SJSA1 (cell line): ENCODE measurements around the gene MAGED2. TPM values are rescaled to one million over a fixed set of nuclear protein-coding genes. Genes with fewer than 3 reads are reported as not detected.
A peak's percentile ranks its signal among the peaks of the same experiment; 100 is the strongest.

Source experiments
- DNase-seq, 2 experiments: peaks; one replicate each; pipeline ENCODE4 v3.0.0-alpha.2; 2015 to 2020; ENCODE audit warnings: low spot score in 2 of 2, low read depth in 1 of 2
- H3K27ac ChIP-seq: fragments of 250-450 bp; sonication (Bioruptor Pico); 2 replicates; pipeline ENCODE4 v1.5.1; 2020; ENCODE audit warnings: mild to moderate bottlenecking, moderate library complexity
- H3K27me3 ChIP-seq: fragments of 250-450 bp; sonication (Bioruptor Pico); replicated peaks from 2 replicates; pipeline ENCODE4 v1.5.1; 2020; ENCODE audit warnings: mild to moderate bottlenecking, moderate library complexity
- H3K36me3 ChIP-seq: fragments of 250-450 bp; sonication (Bioruptor Pico); 2 replicates; pipeline ENCODE4 v1.5.1; 2020; ENCODE audit warnings: mild to moderate bottlenecking
- H3K4me1 ChIP-seq: fragments of 250-450 bp; sonication (Bioruptor Pico); replicated peaks from 2 replicates; pipeline ENCODE4 v1.6.1; 2021; ENCODE audit warnings: mild to moderate bottlenecking
- H3K4me3 ChIP-seq: fragments of 250-450 bp; sonication (Bioruptor Pico); 2 replicates; pipeline ENCODE4 v1.5.1; 2020; ENCODE audit warnings: mild to moderate bottlenecking
- H3K9me3 ChIP-seq: fragments of 250-450 bp; sonication (Bioruptor Pico); replicated peaks from 2 replicates; pipeline ENCODE4 v1.5.1; 2020; ENCODE audit warnings: mild to moderate bottlenecking
- total RNA-seq: library from RNA; depleted of rRNA; stranded (reverse); fragments of >200 nt; shearing (Covaris generic); gene quantifications from 2 replicates; pipeline ENCODE4 v1.2.3, GENCODE V29; 2014

The MAGED2 gene
- total RNA-seq, 1 experiment from 2014 or later: 179 TPM

GRCh38 chrX:54808109-54808604 lies 612 bp downstream of the MAGED2 start:
- Histone ChIP-seq H3K9me3 (no peaks in the 10 kb centered on the region), H3K4me1 (no peaks in the 10 kb centered on the region), H3K4me3 (peak overlapping the region; percentile 63), H3K27me3 (no peaks in the 10 kb centered on the region), H3K27ac (peak overlapping the region; percentile 54), H3K36me3 (peaks cover 18% of the 10 kb centered on the region)
- peak in 1 of 2 experiments; percentile 60 for DNase-seq

- H3K4me3 ChIP-seq: peak overlapping the region; percentile 63
- DNase-seq: peak; percentile 87 to 93
- no peaks in the 10 kb centered on the region for H3K9me3 ChIP-seq
- H3K36me3 ChIP-seq: peaks cover 24% of the 10 kb centered on the region
- no peaks in the 10 kb centered on the region for H3K27me3 ChIP-seq
- peak overlapping the region; percentile 54 for H3K27ac ChIP-seq
- H3K4me1 ChIP-seq: no peaks in the 10 kb centered on the region
These were observed 1.3 kb downstream of the MAGED2 start for GRCh38 chrX:54808605-54809483.

GRCh38 chrX:54810532-54810931 lies 3.0 kb downstream of the MAGED2 start:
- DNase-seq: no peak
- H3K36me3 ChIP-seq: peaks cover 24% of the 10 kb centered on the region
- H3K4me3 ChIP-seq: no peak overlapping the region
- no peaks in the 10 kb centered on the region for H3K27me3 ChIP-seq
- H3K4me1 ChIP-seq: no peaks in the 10 kb centered on the region
- H3K27ac ChIP-seq: no peak overlapping the region
- H3K9me3 ChIP-seq: no peaks in the 10 kb centered on the region

- DNase-seq: no peak
- no peak overlapping the region for H3K4me3 ChIP-seq
- H3K4me1 ChIP-seq: no peaks in the 10 kb centered on the region
- H3K27me3 ChIP-seq: no peaks in the 10 kb centered on the region
- H3K27ac ChIP-seq: no peak overlapping the region
- no peaks in the 10 kb centered on the region for H3K9me3 ChIP-seq
- H3K36me3 ChIP-seq: peaks cover 24% of the 10 kb centered on the region
These were observed 3.8 kb downstream of the MAGED2 start for GRCh38 chrX:54811301-54811885.

GRCh38 chrX:54812306-54812705 lies 4.8 kb downstream of the MAGED2 start:
- no peak overlapping the region for H3K27ac ChIP-seq
- DNase-seq: no peak
- H3K4me1 ChIP-seq: no peaks in the 10 kb centered on the region
- H3K4me3 ChIP-seq: no peak overlapping the region
- H3K36me3 ChIP-seq: peaks cover 24% of the 10 kb centered on the region
- no peaks in the 10 kb centered on the region for H3K27me3 ChIP-seq
- no peaks in the 10 kb centered on the region for H3K9me3 ChIP-seq

GRCh38 chrX:54817220-54817820 lies 9.8 kb downstream of the MAGED2 start:
- Histone ChIP-seq H3K27ac (no peak overlapping the region), H3K36me3 (peaks cover 7% of the 10 kb centered on the region), H3K4me3 (no peak overlapping the region), H3K27me3 (no peaks in the 10 kb centered on the region), H3K4me1 (no peaks in the 10 kb centered on the region), H3K9me3 (no peaks in the 10 kb centered on the region)
- no peak for DNase-seq

- Histone ChIP-seq H3K4me1 (no peaks in the 10 kb centered on the region), H3K4me3 (no peak overlapping the region), H3K27ac (no peak overlapping the region), H3K9me3 (no peaks in the 10 kb centered on the region), H3K36me3 (peaks cover 5% of the 10 kb centered on the region), H3K27me3 (no peaks in the 10 kb centered on the region)
- no peak for DNase-seq
These were observed 10.7 kb downstream of the MAGED2 start for GRCh38 chrX:54818221-54818620.

- Histone ChIP-seq H3K4me1 (no peaks in the 10 kb centered on the region), H3K36me3 (no peaks in the 10 kb centered on the region; the same call in none of the 2 replicates), H3K4me3 (no peak overlapping the region), H3K27ac (no peak overlapping the region), H3K9me3 (no peaks in the 10 kb centered on the region), H3K27me3 (no peaks in the 10 kb centered on the region)
- no peak for DNase-seq
These were observed 11.7 kb downstream of the MAGED2 start for GRCh38 chrX:54819201-54819600.

GRCh38 chrX:54820737-54821136 lies 13.2 kb downstream of the MAGED2 start:
- H3K27me3 ChIP-seq: no peaks in the 10 kb centered on the region

GRCh38 chrX:54821310-54821709 lies 13.8 kb downstream of the MAGED2 start:
- H3K4me1 ChIP-seq: no peaks in the 10 kb centered on the region
- H3K9me3 ChIP-seq: no peaks in the 10 kb centered on the region
- no peak overlapping the region for H3K27ac ChIP-seq
- no peak for DNase-seq
- no peaks in the 10 kb centered on the region for H3K36me3 ChIP-seq
- no peaks in the 10 kb centered on the region for H3K27me3 ChIP-seq
- H3K4me3 ChIP-seq: no peak overlapping the region

More at GRCh38 chrX:54820737-54821136, 13.2 kb downstream of the MAGED2 start:
- no peak for DNase-seq
- Histone ChIP-seq H3K4me1 (no peaks in the 10 kb centered on the region), H3K36me3 (no peaks in the 10 kb centered on the region; the same call in 1 of the 2 replicates), H3K9me3 (no peaks in the 10 kb centered on the region), H3K4me3 (no peak overlapping the region), H3K27ac (no peak overlapping the region)

GRCh38 chrX:54824195-54824594 lies 16.6 kb downstream of the MAGED2 start:
- H3K4me1 ChIP-seq: no peaks in the 10 kb centered on the region
- no peaks in the 10 kb centered on the region for H3K36me3 ChIP-seq
- no peaks in the 10 kb centered on the region for H3K9me3 ChIP-seq
- DNase-seq: no peak
- no peaks in the 10 kb centered on the region for H3K27me3 ChIP-seq
- H3K27ac ChIP-seq: no peak overlapping the region
- no peak overlapping the region for H3K4me3 ChIP-seq

GRCh38 chrX:54824722-54825121 lies 17.2 kb downstream of the MAGED2 start:
- no peak overlapping the region for H3K27ac ChIP-seq
- no peaks in the 10 kb centered on the region for H3K36me3 ChIP-seq
- H3K9me3 ChIP-seq: no peaks in the 10 kb centered on the region
- H3K27me3 ChIP-seq: no peaks in the 10 kb centered on the region
- H3K4me1 ChIP-seq: no peaks in the 10 kb centered on the region
- no peak for DNase-seq
- no peak overlapping the region for H3K4me3 ChIP-seq

GRCh38 chrX:54825716-54826438 lies 18.3 kb downstream of the MAGED2 start:
- no peaks in the 10 kb centered on the region for H3K9me3 ChIP-seq
- H3K36me3 ChIP-seq: no peaks in the 10 kb centered on the region
- H3K27ac ChIP-seq: no peak overlapping the region
- no peaks in the 10 kb centered on the region for H3K4me1 ChIP-seq
- no peak overlapping the region for H3K4me3 ChIP-seq
- no peak for DNase-seq
- no peaks in the 10 kb centered on the region for H3K27me3 ChIP-seq
